ENCODE measurements around the gene ARF5.

DNA sequence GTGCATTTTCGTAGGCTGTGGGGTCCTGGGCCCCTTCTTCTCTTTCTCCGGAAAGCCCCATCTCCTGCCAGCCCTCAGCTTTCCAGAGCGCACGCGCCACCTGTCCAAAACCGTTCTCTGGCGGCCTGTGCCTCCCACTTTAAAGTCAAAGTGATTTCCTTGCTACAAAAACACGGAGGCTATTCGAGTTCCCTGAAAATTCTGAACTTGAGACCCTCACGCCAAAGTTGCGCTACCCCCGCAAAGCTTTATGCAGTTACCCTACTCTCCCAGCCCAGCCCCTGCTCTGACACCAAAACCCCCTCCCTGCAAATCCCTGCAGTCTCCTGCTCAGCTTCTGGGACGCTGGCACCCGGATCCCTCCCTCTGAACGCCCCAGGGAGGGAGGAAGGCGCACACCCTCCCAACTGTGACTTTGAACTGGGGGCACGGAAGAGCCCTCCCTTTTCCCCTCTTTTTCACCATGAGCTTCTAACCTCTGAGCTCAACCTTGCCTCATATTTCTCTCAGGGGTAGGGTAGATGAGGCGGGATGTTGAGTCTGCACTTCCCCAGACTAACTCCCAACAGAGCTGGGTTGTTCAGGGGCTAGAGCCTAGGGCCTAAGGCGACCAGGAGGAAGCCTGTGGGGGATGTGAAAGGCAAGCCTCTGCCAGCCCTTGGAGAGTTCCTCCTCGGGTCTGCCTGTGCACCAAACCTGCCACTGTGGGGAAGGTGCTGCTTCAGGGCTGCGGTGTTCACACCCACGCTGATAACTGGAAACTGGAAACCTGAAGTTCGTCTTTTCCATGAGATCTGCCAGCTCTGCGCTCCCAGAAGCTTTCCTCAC, 32.4 kb downstream of the ARF5 start:
- TF ChIP-seq, protein P1, sequence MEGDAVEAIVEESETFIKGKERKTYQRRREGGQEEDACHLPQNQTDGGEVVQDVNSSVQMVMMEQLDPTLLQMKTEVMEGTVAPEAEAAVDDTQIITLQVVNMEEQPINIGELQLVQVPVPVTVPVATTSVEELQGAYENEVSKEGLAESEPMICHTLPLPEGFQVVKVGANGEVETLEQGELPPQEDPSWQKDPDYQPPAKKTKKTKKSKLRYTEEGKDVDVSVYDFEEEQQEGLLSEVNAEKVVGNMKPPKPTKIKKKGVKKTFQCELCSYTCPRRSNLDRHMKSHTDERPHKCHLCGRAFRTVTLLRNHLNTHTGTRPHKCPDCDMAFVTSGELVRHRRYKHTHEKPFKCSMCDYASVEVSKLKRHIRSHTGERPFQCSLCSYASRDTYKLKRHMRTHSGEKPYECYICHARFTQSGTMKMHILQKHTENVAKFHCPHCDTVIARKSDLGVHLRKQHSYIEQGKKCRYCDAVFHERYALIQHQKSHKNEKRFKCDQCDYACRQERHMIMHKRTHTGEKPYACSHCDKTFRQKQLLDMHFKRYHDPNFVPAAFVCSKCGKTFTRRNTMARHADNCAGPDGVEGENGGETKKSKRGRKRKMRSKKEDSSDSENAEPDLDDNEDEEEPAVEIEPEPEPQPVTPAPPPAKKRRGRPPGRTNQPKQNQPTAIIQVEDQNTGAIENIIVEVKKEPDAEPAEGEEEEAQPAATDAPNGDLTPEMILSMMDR (IDR thresholded peaks at IDR 0.05): no peak
- no peak for TF ChIP-seq POLR2AphosphoS5 (IDR thresholded peaks at IDR 0.05; ENCODE audit: low read depth, low read length)
- TF ChIP-seq SIN3A (IDR thresholded peaks at IDR 0.05; ENCODE audit: borderline replicate concordance, insufficient read depth, low read depth, low read length): no peak
- TF ChIP-seq TCF7L2 (IDR thresholded peaks at IDR 0.05; ENCODE audit: low read depth, low read length): no peak
